IMR-90 (cell line): ENCODE data around the gene ARHGEF3. TPM values are rescaled to one million over a fixed set of nuclear protein-coding genes. Genes with fewer than 3 reads are reported as not detected.

ENCODE experiments used
- ATAC-seq: fragments of 200-7000 bp; cut with Tn5 transposase; 2 replicates; pipeline ENCODE4 v1.9.1; 2020; ENCODE audit warnings: low read depth, mild to moderate bottlenecking, moderate library complexity
- BruUV-seq: library from RNA; stranded (reverse); fragments of 400-500 nt; replicated peaks from 2 replicates; lab custom pipeline; 2021; lab: Mats Ljungman, UMichigan
- CTCF ChIA-PET: fragments of 300-600 bp; formaldehyde crosslinking; extraction: SDS; loops from one replicate; lab custom pipeline; 2021; ENCODE audit warnings: antibody characterized with exemption; lab: Yijun Ruan, JAX
- POLR2A ChIA-PET: fragments of 300-600 bp; sonication (Branson Sonifier 250); formaldehyde crosslinking; loops from one replicate; lab custom pipeline; 2022; ENCODE audit warnings: antibody characterized with exemption; ENCODE audit not compliant: unreplicated experiment; lab: Charles Lee
- DNase-seq: peaks from one replicate; pipeline ENCODE4 v3.0.0; 2013
- H2AFZ ChIP-seq: replicated peaks from 2 replicates; pipeline ENCODE3; 2013; ENCODE audit warnings: low read length, mild to moderate bottlenecking; ENCODE audit not compliant: poor library complexity
- H2AK5ac ChIP-seq: 2 replicates; pipeline ENCODE4 v1.6.1; 2013; ENCODE audit warnings: low read depth, low read length, inconsistent platforms
- H2AK9ac ChIP-seq: replicated peaks from 2 replicates; pipeline ENCODE3; 2013; ENCODE audit warnings: mild to moderate bottlenecking, low read depth, low read length, moderate library complexity; ENCODE audit not compliant: poor library complexity
- H2BK120ac ChIP-seq: 2 replicates; pipeline ENCODE4 v1.6.1; 2013; ENCODE audit warnings: low read depth, low read length, inconsistent platforms
- H2BK15ac ChIP-seq: 3 replicates; pipeline ENCODE4 v1.6.1; 2013; ENCODE audit warnings: low read depth, low read length, inconsistent platforms
- H2BK20ac ChIP-seq: 2 replicates; pipeline ENCODE4 v1.6.1; 2013; ENCODE audit warnings: low read depth, mild to moderate bottlenecking, inconsistent platforms, low read length, moderate library complexity
- H2BK5ac ChIP-seq: 2 replicates; pipeline ENCODE4 v1.6.1; 2013; ENCODE audit warnings: mild to moderate bottlenecking, low read depth, low read length, inconsistent platforms; ENCODE audit not compliant: poor library complexity, severe bottlenecking
- H3K14ac ChIP-seq: replicated peaks from 2 replicates; pipeline ENCODE4 v1.6.1; 2013; ENCODE audit warnings: low read depth, low read length, inconsistent platforms
- H3K18ac ChIP-seq: 2 replicates; pipeline ENCODE4 v1.6.1; 2013; ENCODE audit warnings: low read depth, low read length, control low read depth
- H3K23ac ChIP-seq: 2 replicates; pipeline ENCODE4 v1.6.1; 2013; ENCODE audit warnings: low read depth, low read length, inconsistent platforms
- H3K27ac ChIP-seq: 2 replicates; pipeline ENCODE4 v1.5.1; 2013; ENCODE audit warnings: mild to moderate bottlenecking, control low read depth, low read length; ENCODE audit not compliant: insufficient read depth
- H3K27me3 ChIP-seq: 2 replicates; pipeline ENCODE4 v1.6.1; 2013; ENCODE audit warnings: low read length; ENCODE audit not compliant: control insufficient read depth, insufficient read depth
- H3K36me3 ChIP-seq: 2 replicates; pipeline ENCODE4 v1.6.1; 2013; ENCODE audit warnings: low read length, mixed read lengths; ENCODE audit not compliant: control insufficient read depth, insufficient read depth
- H3K4ac ChIP-seq: 2 replicates; pipeline ENCODE4 v1.6.1; 2013; ENCODE audit warnings: low read depth, low read length, inconsistent platforms
- H3K4me1 ChIP-seq: 2 replicates; pipeline ENCODE4 v1.6.1; 2013; ENCODE audit warnings: low read length, mixed read lengths; ENCODE audit not compliant: control insufficient read depth, insufficient read depth
- H3K4me2 ChIP-seq: 2 replicates; pipeline ENCODE4 v1.6.1; 2013; ENCODE audit warnings: low read depth, mild to moderate bottlenecking, control low read depth, low read length, moderate library complexity
- H3K4me3 ChIP-seq: 2 replicates; pipeline ENCODE4 v1.5.1; 2013; ENCODE audit warnings: low read depth, mild to moderate bottlenecking, control low read depth, low read length, moderate library complexity; ENCODE audit not compliant: insufficient read depth
- H3K56ac ChIP-seq: 2 replicates; pipeline ENCODE4 v1.6.1; 2013; ENCODE audit warnings: low read length, inconsistent platforms; ENCODE audit not compliant: insufficient read depth; ENCODE audit errors: extremely low read depth
- H3K79me1 ChIP-seq, 2 experiments: 2 replicates each; pipeline ENCODE4 v1.6.1; 2013; ENCODE audit warnings: low read length in 2 of 2, inconsistent platforms in 1 of 2, low read depth in 1 of 2
- H3K9ac ChIP-seq: 2 replicates; pipeline ENCODE4 v1.6.1; 2013; ENCODE audit warnings: low read depth, low read length, control low read depth
- H3K9me1 ChIP-seq: 2 replicates; pipeline ENCODE4 v1.6.1; 2013; ENCODE audit warnings: low read length, inconsistent platforms; ENCODE audit not compliant: insufficient read depth
- H3K9me3 ChIP-seq: 2 replicates; pipeline ENCODE4 v1.6.1; 2013; ENCODE audit warnings: low read length; ENCODE audit not compliant: control insufficient read depth, insufficient read depth
- H4K20me1 ChIP-seq: 2 replicates; pipeline ENCODE4 v1.6.1; 2013; ENCODE audit warnings: low read length, inconsistent platforms; ENCODE audit not compliant: insufficient read depth
- H4K5ac ChIP-seq: 2 replicates; pipeline ENCODE4 v1.6.1; 2013; ENCODE audit warnings: mild to moderate bottlenecking, low read depth, low read length, control low read depth
- H4K8ac ChIP-seq, 2 experiments: 2 replicates each; pipeline ENCODE4 v1.6.1; 2013; ENCODE audit warnings: low read depth in 2 of 2, low read length in 2 of 2, control low read depth in 1 of 2, inconsistent platforms in 1 of 2
- H4K91ac ChIP-seq: 2 replicates; pipeline ENCODE4 v1.6.1; 2013; ENCODE audit warnings: low read depth, low read length, inconsistent platforms; ENCODE audit not compliant: insufficient read depth
- BHLHE40 ChIP-seq: fragments of 150-350 bp; IDR thresholded peaks from 2 replicates; pipeline ENCODE4 v1.6.1; 2016; ENCODE audit warnings: mild to moderate bottlenecking, low read depth, low read length
- CEBPB ChIP-seq: IDR thresholded peaks from 2 replicates; pipeline ENCODE4 v1.6.1; 2012; ENCODE audit warnings: low read depth, low read length, improper control_type of control experiment
- CHD1 ChIP-seq: IDR thresholded peaks from 2 replicates; pipeline ENCODE4 v1.6.1; 2012; ENCODE audit warnings: low read depth, low read length, improper control_type of control experiment
- FOS ChIP-seq: fragments of 150-350 bp; IDR thresholded peaks from 2 replicates; pipeline ENCODE4 v1.6.1; 2016; ENCODE audit warnings: low read depth, low read length
- MAFK ChIP-seq: IDR thresholded peaks from 2 replicates; pipeline ENCODE4 v1.6.1; 2012; ENCODE audit warnings: low read depth, low read length, improper control_type of control experiment
- NFE2L2 ChIP-seq: fragments of 150-350 bp; IDR thresholded peaks from 2 replicates; pipeline ENCODE4 v1.6.1; 2016; ENCODE audit warnings: low read depth, mild to moderate bottlenecking, low read length
- POLR2A ChIP-seq: IDR thresholded peaks from 2 replicates; pipeline ENCODE4 v1.6.1; 2012; ENCODE audit warnings: mild to moderate bottlenecking, low read depth, low read length
- RAD21 ChIP-seq: IDR thresholded peaks from 2 replicates; pipeline ENCODE4 v1.6.1; 2012; ENCODE audit warnings: low read length, improper control_type of control experiment
- RCOR1 ChIP-seq: IDR thresholded peaks from 2 replicates; pipeline ENCODE4 v1.6.1; 2012; ENCODE audit warnings: mild to moderate bottlenecking, low read length, improper control_type of control experiment; ENCODE audit not compliant: insufficient replicate concordance
- SMC3 ChIP-seq: fragments of 150-350 bp; IDR thresholded peaks from 2 replicates; pipeline ENCODE4 v1.6.1; 2016; ENCODE audit warnings: low read depth, mild to moderate bottlenecking, antibody characterized with exemption, low read length, moderate library complexity
- WGBS, 2 experiments: methylation state at CpG; one replicate each; pipeline versions ENCODE4 v1.1.5 to v1.1.7; 2013; ENCODE audit warnings: missing lambda C conversion rate in 2 of 2; ENCODE audit not compliant: insufficient read length in 1 of 2; ENCODE audit errors: extremely low coverage in 2 of 2; 5-methylcytosine and 5-hydroxymethylcytosine counted together
- dilution Hi-C: fragments of 300-500 bp; cut with HindIII; formaldehyde crosslinking; loops from one replicate; pipeline ENCODE4 v1.14.3; 2018; ENCODE audit warnings: low sequenced_read_pairs; ENCODE audit not compliant: unreplicated experiment
- in situ Hi-C: fragments of 300-500 bp; cut with MboI; formaldehyde crosslinking; loops from 3 replicates; pipeline ENCODE4 v1.14.3; 2019; ENCODE audit warnings: low sequenced_read_pairs, inconsistent platforms, mixed read lengths
- intact Hi-C: fragments of 100-400 bp; cut with micrococcal nuclease; formaldehyde crosslinking; loops from 2 replicates; pipeline ENCODE4 v1.10.0; 2022
- polyA plus RNA-seq, 3 experiments: library from polyadenylated mRNA; depleted of rRNA; stranded (reverse); fragments of >200 nt; gene quantifications; 2 replicates each; pipeline ENCODE4 v1.2.3, GENCODE V29; 2012; ENCODE audit warnings: low replicate concordance in 1 of 3
- total RNA-seq: library from RNA; depleted of rRNA; stranded (reverse); fragments of >200 nt; gene quantifications from 2 replicates; pipeline ENCODE4 v1.2.3, GENCODE V29; 2012
- TF ChIP-seq, protein P1 (sequence below): fragments of 150-350 bp; IDR thresholded peaks from 2 replicates; pipeline ENCODE4 v1.6.1; 2016; ENCODE audit warnings: low read depth, mild to moderate bottlenecking, low read length, moderate library complexity, borderline replicate concordance
- TF ChIP-seq, protein P2 (sequence below): conservative IDR thresholded peaks from 2 replicates; pipeline ENCODE4 v1.5.1; 2012; ENCODE audit warnings: mild to moderate bottlenecking, low read depth, low read length, improper control_type of control experiment

ARHGEF3 gene
- total and polyA plus RNA-seq, 2 of the 4 experiments (the other 2 are of a cell fraction): 2.1 to 2.3 TPM

DNA sequence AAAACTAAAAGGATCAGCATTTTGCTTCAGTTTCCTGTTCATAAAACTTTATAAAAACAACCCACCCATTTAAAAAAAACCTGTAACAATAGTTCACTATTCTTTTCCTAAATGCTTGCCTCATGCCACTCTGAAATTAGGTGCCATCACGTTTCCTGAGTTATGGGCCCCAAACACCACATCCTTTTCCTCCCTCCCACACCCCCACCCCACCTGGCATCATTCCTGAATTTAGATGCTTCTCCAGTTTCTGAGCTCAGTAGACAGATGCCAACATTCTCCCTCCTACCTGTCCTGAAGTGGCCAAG lies 11.9 kb upstream of the ARHGEF3 start:
- Histone ChIP-seq H2BK120ac (no peak overlapping the region), H3K4ac (no peak overlapping the region), H3K4me3 (no peak overlapping the region), H2BK5ac (no peak overlapping the region), H3K14ac (no peak overlapping the region), H4K5ac (no peak overlapping the region), H2BK20ac (no peak overlapping the region), H4K20me1 (no peaks in the 10 kb centered on the region), H3K27me3 (peaks cover 18% of the 10 kb centered on the region), H4K91ac (no peak overlapping the region), H2AFZ (no peak overlapping the region), H3K4me1 (no peaks in the 10 kb centered on the region), H3K9ac (no peak overlapping the region), H2AK9ac (no peak overlapping the region), H2AK5ac (no peak overlapping the region), H3K23ac (no peak overlapping the region), H3K9me3 (no peaks in the 10 kb centered on the region), H3K79me1 (no peaks in the 10 kb centered on the region), H3K56ac (no peak overlapping the region), H3K36me3 (no peaks in the 10 kb centered on the region), H4K8ac (no peak overlapping the region), H3K27ac (no peak overlapping the region), H3K4me2 (no peak overlapping the region), H3K9me1 (no peaks in the 10 kb centered on the region), H2BK15ac (no peak overlapping the region), H3K18ac (no peak overlapping the region)
- CTCF ChIA-PET: interaction anchor here (0.6 kb wide), 1 partner anchor 182 kb away, joined by 3 read pairs; no protein-coding TSS in a partner anchor
- in situ Hi-C loops: no loop called here
- TF ChIP-seq BHLHE40 (no peak), SMC3 (no peak), POLR2A (no peak), CHD1 (no peak), RAD21 (no peak), RCOR1 (no peak), NFE2L2 (no peak), FOS (no peak), MAFK (no peak), CEBPB (no peak)
- TF ChIP-seq, protein P1, sequence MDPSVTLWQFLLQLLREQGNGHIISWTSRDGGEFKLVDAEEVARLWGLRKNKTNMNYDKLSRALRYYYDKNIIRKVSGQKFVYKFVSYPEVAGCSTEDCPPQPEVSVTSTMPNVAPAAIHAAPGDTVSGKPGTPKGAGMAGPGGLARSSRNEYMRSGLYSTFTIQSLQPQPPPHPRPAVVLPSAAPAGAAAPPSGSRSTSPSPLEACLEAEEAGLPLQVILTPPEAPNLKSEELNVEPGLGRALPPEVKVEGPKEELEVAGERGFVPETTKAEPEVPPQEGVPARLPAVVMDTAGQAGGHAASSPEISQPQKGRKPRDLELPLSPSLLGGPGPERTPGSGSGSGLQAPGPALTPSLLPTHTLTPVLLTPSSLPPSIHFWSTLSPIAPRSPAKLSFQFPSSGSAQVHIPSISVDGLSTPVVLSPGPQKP: no peak
- TF ChIP-seq, protein P2, sequence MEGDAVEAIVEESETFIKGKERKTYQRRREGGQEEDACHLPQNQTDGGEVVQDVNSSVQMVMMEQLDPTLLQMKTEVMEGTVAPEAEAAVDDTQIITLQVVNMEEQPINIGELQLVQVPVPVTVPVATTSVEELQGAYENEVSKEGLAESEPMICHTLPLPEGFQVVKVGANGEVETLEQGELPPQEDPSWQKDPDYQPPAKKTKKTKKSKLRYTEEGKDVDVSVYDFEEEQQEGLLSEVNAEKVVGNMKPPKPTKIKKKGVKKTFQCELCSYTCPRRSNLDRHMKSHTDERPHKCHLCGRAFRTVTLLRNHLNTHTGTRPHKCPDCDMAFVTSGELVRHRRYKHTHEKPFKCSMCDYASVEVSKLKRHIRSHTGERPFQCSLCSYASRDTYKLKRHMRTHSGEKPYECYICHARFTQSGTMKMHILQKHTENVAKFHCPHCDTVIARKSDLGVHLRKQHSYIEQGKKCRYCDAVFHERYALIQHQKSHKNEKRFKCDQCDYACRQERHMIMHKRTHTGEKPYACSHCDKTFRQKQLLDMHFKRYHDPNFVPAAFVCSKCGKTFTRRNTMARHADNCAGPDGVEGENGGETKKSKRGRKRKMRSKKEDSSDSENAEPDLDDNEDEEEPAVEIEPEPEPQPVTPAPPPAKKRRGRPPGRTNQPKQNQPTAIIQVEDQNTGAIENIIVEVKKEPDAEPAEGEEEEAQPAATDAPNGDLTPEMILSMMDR: no peak
- DNase-seq (no peak), ATAC-seq (no peak)
- no CpG with 5 or more reads among the region's 1 CpG for WGBS, 2 experiments
- no TSS peak for BruUV-seq
- dilution Hi-C loops: no loop called here
- intact Hi-C loops: no loop called here
- POLR2A ChIA-PET: no interaction called here
